Measurements from ENCODE around the gene MRPL55. TPM values are rescaled to one million over a fixed set of nuclear protein-coding genes. Genes with fewer than 3 reads are reported as not detected.

Gene MRPL55
- total RNA-seq, 1 experiment from 2014 or later = 201 TPM

- DNase-seq (ENCODE audit: low spot score) = peak; percentile 62
Measured at GRCh38 chr1:228148196-228148861, 39.2 kb upstream of the MRPL55 start.

GRCh38 chr1:228147768-228148167, 38.7 kb upstream of the MRPL55 start:
- DNase-seq (ENCODE audit: low spot score) = no peak

GRCh38 chr1:228147151-228147693, 38.1 kb upstream of the MRPL55 start:
- DNase-seq (ENCODE audit: low spot score) = no peak

DNA sequence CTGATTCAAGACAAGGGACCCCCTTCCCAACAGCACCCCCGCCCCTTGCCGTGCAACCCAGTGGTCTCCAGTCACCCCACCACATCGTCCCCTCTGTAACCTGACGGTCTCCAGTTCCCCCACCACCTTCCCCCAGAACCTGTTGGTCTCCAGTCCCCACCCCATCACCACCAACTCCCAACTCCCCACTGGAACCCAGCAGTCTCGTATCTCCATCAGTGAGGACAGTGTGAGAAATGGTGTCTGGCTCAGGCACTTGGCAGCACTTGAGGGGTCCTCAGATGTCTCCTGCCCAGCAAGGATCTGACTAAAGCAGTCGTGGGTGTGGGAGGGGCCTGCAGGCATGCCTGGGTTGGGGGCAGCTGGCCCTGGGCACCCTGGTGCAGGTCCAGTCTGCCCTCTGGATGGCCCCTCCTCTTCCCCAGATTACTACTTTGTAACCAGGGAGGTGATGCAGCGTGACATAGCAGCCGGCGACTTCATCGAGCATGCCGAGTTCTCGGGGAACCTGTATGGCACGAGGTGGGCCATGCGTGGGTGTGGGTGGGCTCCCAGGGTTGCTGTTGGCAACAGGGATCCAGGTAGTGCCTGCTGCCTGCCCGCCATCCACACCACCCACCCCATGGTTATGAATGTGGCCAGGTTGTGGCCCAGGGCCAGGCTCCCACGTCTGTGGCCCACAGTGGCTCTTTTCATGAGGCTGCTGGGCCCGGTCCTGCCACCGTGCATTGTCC, 37.5 kb upstream of the MRPL55 start:
- no peak for DNase-seq (ENCODE audit: low spot score)

DNA sequence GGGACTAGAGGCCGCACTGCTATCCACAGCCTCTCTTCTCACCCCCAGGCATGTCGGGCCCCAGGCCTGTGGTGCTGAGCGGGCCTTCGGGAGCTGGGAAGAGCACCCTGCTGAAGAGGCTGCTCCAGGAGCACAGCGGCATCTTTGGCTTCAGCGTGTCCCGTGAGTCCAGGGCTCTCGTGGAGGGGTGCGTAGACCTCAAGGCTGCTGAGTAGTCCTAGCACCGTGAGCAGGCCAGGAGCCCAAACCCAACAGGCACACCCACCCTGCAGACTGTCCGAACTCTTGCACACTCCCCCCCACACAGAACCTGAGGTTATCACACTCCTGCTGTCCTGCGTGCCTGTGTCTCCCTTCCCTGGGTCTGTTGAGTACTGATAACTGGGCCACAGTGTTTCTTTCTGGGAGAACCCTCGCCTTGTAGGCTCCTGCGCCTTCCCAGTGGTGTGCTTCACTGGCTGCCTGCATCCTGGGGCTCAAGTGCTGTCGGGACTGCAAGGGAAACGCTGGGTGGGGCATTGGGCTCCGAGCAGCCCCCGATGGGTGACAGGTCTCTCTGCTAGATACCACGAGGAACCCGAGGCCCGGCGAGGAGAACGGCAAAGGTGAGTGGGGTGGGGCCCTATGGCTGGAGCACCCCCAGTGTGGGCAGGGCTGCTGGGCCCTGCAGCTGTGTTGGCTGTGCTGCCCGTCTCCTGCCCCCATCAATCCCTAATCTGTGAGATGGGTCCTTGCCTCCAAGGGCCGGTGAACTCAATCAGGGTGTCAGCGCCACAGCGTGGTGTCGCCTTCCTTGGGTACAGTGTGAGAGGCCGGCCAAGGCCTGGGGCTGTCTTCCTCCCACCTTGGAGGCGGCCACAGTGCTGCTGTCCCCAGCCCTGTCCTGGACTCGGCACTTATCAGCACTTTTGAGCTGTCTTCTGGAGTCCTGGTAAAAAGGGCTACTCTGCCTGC, 36.6 kb upstream of the MRPL55 start:
- no peak for DNase-seq (ENCODE audit: low spot score)

DNA sequence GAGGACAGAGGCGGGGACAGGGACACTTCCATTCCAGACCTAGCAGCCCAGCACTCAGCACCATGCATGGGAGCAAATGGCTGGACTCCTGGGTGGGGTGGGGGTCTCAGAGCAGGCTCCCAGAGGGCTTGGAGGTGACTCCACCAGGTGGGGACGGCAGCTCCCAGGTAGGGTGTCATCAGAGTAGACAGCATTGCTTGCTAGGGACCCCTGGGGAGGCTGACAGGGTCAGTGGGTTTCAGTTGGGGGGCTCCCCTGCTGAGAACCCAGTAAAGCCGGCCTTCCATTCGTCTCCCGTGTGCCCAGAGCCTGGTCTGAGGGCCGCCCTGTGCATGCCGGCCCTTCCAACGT, 35.9 kb upstream of the MRPL55 start:
- DNase-seq (ENCODE audit: low spot score) = no peak

DNA sequence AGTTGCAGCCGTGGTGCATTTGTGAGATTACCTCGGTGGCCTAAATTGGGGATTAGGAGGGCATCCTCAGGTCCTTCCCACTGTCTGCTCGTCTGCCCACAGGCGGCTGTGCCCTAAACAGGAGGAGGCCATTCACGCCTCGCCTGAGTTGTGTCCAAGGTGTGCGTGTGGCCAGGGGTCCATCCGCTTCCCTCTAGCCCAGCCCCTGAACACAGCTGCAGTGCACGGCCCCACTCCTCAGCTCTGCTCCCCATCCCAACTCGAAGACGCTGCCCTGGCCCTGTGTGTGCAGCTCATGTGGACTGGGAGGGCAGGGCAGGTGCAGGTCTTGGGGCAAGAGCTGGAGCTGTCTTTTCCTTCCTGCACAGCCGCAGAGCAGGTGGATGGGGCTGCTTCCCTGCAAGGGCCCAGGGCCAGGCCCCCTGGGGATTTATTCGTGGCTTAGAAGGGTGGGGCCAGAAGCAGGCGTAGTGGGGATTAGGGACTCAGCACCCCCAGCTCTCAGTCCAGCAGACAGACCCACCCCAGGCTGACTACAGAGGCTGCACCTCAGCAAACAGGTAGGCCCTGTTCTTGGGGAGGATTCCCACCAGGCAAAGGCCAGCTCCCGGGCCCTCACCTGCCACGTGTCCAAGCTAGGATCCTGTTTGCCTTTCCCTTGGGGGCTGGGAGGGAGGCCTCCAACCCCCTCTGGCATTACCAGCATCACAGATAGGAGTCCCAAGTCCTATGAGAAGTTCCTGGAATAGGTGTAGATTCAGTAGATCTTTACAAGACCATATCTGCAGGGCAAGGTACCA, 35.3 kb upstream of the MRPL55 start:
- peak; percentile 30 for DNase-seq (ENCODE audit: low spot score)

GRCh38 chr1:228143480-228144192, 34.5 kb upstream of the MRPL55 start:
- DNase-seq (ENCODE audit: low spot score) = no peak

DNA sequence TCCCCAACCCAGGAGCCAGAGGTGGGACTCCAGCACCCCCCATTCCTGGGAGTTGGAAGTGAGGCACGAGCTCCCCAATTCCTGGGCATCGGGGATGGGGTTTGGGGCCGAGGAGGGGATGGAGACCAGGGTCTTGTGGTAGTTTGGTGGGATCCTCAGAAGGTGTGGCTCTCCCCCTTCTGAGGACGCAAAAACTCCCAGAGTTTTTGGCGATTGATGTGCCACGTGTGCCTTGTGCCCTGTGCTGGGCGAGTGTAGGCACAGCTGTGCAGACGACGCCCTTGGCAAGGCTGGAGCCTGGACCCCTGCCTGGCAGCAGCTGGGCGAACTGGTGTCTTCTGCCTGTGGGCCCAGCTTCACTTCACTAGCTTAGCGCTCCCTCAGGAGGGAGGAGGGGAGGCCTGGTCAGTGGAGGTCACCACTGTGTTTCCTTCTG, 33.6 kb upstream of the MRPL55 start:
- DNase-seq (ENCODE audit: low spot score) = no peak

DNA sequence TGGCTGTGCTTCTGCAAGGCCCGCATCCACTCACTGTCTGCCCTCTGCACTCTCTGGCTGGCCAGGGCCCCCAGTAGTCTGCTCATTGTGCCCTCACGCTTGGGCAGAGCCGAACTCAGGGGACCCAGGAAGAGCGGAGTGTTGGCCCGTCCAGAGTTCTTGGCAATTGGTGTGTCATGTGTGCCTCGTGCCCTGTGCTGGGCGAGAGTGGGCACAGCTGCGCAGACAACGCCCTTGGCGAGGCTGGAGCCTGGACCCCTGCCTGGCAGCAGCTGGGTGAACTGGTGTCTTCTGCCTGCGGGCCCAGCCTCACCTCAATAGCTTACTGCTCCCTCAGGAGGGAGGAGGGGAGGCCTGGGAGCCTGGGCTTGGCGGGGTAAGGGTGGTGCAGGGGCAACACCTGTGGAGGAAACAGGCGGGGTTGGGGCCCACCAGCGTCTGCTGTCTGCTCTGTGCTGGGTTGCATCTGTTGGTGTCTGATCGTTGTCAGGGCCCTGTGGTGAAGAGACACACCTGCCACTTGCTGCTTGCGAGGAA, 33.1 kb upstream of the MRPL55 start:
- no peak for DNase-seq (ENCODE audit: low spot score)

GRCh38 chr1:228141226-228142044, 32.3 kb upstream of the MRPL55 start:
- peak; percentile 59 for DNase-seq (ENCODE audit: low spot score)

- DNase-seq (ENCODE audit: low spot score) = peak; percentile 28
Measured at GRCh38 chr1:228140724-228141225, 31.7 kb upstream of the MRPL55 start.

- DNase-seq (ENCODE audit: low spot score) = peak; percentile 99
Measured at GRCh38 chr1:228139931-228140723, 31.0 kb upstream of the MRPL55 start, which contains the start of gene GUK1. GUK1 (plus strand) TSS chr1:228140279; CDS start chr1:228140303, 24 bp downstream.

DNA sequence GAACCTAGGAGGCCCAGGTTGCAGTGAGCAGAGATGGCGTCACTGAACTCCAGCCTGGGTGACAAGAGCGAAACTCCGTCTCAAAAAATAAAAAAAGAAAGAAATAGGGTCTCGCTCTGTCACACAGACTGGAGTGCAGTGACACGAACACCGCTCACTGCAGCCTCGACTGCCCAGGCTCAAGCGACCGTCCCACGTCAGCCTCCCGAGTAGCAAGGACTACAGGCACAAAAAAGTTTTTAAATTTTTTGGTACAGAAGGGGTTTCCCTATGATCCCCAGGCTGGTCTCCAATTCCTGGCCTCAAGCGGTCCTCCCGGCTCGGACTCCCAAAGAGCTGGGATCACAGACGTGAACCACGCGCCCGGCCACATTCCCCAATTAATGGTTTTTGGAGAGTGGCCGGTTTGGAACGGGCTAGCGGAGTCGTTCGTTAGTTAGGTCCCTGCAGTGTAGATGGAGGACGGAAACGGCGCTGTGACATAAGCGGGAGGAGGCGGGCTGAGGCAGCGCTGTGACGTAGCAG, 30.4 kb upstream of the MRPL55 start:
- no peak for DNase-seq (ENCODE audit: low spot score)

DNA sequence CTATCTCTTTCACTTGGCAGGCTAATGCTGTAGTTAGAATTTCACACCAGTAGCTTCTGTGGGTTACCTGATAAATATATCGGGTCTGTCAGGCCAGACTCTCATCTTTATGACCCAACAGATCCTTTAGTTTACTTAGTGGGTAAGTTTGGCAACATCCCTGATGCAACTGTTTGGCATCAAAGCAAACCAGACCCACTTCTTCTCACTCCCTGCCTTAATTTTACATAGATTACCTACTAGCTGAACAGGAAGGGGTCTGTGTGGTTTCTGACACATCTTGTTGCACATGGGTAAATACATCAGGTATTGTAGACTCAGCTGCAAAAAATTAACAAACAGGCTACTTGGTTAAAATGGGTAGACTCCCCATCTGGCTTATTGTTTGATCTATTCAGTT, 27.8 kb upstream of the MRPL55 start:
- no peak for DNase-seq (ENCODE audit: low spot score)

DNA sequence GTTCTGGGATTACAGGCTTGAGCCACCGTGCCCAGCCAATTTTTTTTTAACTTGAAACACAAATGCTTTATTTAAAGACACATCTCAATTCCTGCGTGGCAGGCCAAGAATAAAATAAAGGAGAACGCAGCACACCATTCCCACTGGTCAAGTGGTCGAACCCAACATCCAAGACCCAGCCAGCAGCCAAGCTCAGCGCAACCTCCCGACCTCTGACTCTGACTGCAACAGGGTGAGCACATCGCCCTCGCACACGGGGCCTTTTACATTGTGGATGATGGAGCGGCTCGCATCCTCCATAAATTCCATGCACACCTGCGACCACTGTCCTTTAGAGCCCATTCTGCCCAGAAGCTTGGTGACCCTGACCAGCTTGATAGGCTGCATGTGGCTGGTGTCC, 25.5 kb upstream of the MRPL55 start:
- no peak for DNase-seq (ENCODE audit: low spot score)

DNA sequence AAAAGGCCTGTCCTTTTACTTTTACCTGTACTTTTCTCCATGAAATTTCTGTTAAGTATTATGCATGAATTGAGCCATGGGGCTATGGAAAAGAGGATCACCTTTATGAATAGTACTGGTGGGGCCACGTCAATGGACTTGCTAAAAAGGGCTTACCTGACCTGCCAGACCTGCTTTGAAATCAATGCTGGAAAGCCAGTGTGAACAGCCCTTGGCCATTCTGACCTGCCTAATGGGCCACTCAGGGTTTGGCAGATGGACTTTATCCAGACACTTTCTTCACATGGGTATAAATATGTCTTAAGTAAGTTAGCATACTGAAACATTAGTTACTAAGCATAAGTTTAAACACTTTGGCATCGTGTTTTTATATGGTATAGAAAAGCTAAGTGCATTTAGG, 22.7 kb upstream of the MRPL55 start:
- DNase-seq (ENCODE audit: low spot score) = peak; percentile 16

DNA sequence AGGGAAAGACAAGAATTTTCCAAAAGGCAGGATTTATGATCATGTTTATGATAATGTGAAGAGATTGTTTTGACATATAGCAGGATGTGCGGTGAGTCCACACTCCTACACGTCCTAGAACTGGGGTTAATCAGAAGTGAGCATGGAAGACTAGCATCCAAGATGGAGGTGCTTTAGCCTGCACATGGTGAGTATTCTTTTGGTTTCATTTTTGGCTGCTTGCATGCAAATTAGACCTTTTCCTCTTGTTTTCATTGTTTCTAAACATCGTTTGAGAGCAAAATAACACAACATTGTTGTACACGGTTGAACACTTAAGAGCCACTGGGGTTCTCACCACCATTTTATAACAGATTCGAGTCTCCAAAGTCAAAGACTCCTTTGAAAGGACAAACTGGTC, 16.1 kb upstream of the MRPL55 start:
- no peak for DNase-seq (ENCODE audit: low spot score)
